NCI-H82 (cell line): ENCODE data around the gene FCER2.

Source experiments
- DNase-seq: peaks from one replicate; lab custom pipeline; 2025; lab: John Stamatoyannopoulos, UW

Gene FCER2

GRCh38 chr19:7677669-7678311 lies 24.1 kb downstream of the FCER2 start:
- DNase-seq = no peak

- no peak for DNase-seq
Observed at GRCh38 chr19:7676854-7677253, 25.1 kb downstream of the FCER2 start, which contains the start of gene MCEMP1. TSS of gene MCEMP1 (plus strand) at chr19:7677090. CDS start at chr19:7677121, 31 bp downstream.

GRCh38 chr19:7676376-7676775 lies 25.6 kb downstream of the FCER2 start:
- no peak for DNase-seq

GRCh38 chr19:7674010-7675005 lies 27.6 kb downstream of the FCER2 start:
- DNase-seq = peak; percentile 90

GRCh38 chr19:7672522-7672921 lies 29.4 kb downstream of the FCER2 start:
- no peak for DNase-seq

GRCh38 chr19:7670790-7671189 lies 31.1 kb downstream of the FCER2 start:
- no peak for DNase-seq

- DNase-seq = peak; percentile 41
Observed at GRCh38 chr19:7670150-7670783, 31.7 kb downstream of the FCER2 start.

GRCh38 chr19:7669641-7670040 lies 32.3 kb downstream of the FCER2 start:
- DNase-seq = no peak

- DNase-seq = no peak
Observed at GRCh38 chr19:7668842-7669241, 33.1 kb downstream of the FCER2 start, which contains the start of gene RETN. TSS of gene RETN (plus strand) at chr19:7669049. CDS start at chr19:7669327, 278 bp downstream.

GRCh38 chr19:7665076-7665475 lies 36.9 kb downstream of the FCER2 start:
- DNase-seq = no peak

GRCh38 chr19:7663706-7664105 lies 38.2 kb downstream of the FCER2 start:
- no peak for DNase-seq

GRCh38 chr19:7662657-7663056 lies 39.3 kb downstream of the FCER2 start:
- DNase-seq = no peak

GRCh38 chr19:7661744-7662538 lies 40.0 kb downstream of the FCER2 start:
- DNase-seq = no peak

- peak; percentile 51 for DNase-seq
Observed at GRCh38 chr19:7658219-7658686, 43.7 kb downstream of the FCER2 start.

- DNase-seq = no peak
Observed at GRCh38 chr19:7657131-7657751, 44.7 kb downstream of the FCER2 start.

GRCh38 chr19:7655581-7655980 lies 46.4 kb downstream of the FCER2 start:
- DNase-seq = no peak

GRCh38 chr19:7654401-7654800 lies 47.5 kb downstream of the FCER2 start:
- DNase-seq = no peak

GRCh38 chr19:7652061-7652641 lies 49.8 kb downstream of the FCER2 start:
- peak; percentile 82 for DNase-seq

- DNase-seq = no peak
Observed at GRCh38 chr19:7650148-7650547, 51.8 kb downstream of the FCER2 start.

GRCh38 chr19:7648265-7649014 lies 53.5 kb downstream of the FCER2 start:
- no peak for DNase-seq
